ENCODE data around the gene PDE7B.
"Not testable (repeated sequence)": the region's sequence is repeated elsewhere in the genome, so short reads cannot be mapped to it uniquely, and the experiment has no call there.

The PDE7B gene

DNA sequence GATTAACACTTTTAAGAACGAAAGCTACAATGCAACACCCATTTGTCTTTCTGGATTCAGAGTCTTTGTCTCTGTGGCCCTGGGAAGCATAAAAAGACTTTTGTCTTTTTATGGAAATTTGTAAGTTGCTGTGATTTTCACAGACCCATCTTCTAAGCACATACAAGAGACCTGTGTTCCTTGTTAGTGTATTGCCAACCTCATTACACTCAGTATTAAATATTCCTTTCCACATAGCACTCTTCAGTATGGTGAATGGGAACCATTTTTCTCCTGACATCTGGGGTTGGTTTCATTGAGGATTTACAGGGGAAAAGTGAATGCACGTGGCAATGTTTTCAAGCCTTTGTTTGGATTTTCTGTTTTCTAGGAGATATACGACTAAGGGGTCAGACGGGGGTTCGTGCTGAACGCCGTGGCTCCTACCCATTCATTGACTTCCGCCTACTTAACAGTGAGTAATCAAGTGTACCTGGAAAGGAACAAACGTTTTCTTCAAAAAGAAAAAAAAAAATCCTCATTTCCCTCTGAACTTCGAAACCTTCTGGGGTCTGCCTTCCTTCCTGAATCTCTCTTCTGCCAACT, 257.0 kb downstream of the PDE7B start:
- DNase-seq (ENCODE audit: low read depth in 2 of 2), result no peak

DNA sequence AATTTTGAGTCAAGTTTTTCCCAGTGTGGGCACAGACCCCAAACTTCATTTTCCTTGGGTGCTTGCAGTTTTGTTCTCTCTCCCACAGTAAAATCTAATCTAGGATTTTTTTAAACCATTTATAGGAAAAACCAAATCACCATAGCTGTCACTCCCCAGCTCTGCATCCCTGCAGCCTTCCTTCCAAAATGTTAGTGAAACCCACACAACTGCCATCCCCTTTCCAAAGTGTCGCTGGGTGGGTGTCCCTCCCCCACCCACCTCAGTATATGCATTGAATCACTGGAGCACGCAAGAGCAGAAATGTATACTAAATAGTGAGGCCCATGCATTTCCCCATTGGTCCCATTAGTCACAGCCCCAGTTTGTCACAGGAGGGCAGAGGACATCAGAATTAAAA, 260.3 kb downstream of the PDE7B start:
- no peak for DNase-seq (ENCODE audit: low read depth in 2 of 2)

DNA sequence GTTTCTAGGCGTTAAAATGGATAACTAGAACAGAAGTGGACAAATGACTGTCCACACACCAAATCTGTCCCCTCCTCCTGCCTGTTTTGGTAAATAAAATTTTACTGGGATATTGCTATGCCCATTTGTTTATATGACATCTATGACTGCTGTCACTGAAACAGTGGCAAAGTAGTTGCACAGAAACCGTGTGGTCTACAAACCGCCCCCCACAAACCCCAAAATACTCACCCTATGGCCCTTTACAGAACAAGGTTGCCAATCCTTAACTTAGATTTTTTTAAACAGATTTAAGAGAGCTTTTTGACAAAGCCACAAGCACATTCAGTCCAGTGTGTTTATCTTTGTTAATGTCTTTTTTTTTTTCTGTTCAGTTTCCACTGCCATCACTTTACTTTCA, 260.8 kb downstream of the PDE7B start:
- no peak for DNase-seq (ENCODE audit: low read depth in 2 of 2)

DNA sequence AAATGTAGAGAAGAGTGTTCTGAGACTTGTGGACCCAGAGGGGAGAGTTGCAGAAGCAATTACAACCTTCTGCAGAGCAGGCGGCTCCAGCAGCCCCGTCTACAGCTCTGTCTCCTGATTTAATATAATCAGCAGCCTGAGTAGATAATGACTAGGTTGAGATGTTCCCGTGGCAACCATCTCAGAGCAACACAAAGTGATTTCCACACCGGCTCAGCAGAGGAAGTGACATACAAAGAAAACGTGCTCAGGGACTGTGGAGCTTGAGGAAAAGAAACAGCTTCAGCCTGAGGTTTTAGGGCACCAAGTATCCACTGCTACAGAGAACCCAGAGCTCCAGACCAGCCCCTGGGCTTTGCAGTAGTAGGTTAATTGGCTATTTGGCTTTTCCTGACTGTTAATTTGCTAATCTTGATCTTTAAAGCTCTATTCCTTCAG, 262.3 kb downstream of the PDE7B start:
- DNase-seq (ENCODE audit: low read depth in 2 of 2), result no peak

DNA sequence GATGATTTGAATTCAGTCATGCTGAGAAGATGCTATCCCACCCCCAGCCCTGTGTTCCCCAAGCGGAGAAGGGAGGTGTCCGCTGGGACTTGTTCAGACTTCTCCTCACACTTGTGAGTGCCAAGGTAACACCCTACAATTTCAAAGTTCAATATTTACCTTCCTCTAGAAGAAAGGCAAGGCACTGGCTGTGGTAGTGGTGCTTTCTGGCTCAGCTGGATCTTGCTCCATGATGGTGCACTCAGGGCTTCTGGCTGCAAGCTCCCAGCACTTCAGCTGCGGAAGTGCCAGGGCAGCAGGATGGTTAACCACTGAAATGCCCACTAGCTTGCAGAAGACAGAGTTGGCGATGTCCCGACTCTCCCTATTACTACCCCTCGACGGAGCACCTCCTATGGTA, 263.2 kb downstream of the PDE7B start:
- no peak for DNase-seq (ENCODE audit: low read depth in 2 of 2)

DNA sequence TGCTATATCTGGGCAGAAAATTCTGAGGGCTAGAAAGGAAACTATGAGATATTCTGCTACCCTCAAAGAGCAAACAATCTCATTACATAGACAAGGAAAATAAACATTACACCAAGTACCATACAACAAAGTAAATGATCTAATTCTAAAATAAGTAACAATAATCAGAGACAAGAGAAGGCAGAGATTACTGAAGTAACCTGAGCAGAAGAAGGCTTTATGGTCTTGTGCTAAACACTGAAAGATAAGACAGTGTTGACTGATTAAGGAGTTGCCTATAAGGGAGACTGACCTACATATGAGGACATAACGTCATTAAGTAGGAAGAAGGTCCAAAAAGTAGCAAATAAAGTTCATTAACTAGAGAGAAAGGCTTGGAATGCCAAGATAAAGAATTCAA, 264.4 kb downstream of the PDE7B start:
- DNase-seq (ENCODE audit: low read depth in 2 of 2), result no peak

DNA sequence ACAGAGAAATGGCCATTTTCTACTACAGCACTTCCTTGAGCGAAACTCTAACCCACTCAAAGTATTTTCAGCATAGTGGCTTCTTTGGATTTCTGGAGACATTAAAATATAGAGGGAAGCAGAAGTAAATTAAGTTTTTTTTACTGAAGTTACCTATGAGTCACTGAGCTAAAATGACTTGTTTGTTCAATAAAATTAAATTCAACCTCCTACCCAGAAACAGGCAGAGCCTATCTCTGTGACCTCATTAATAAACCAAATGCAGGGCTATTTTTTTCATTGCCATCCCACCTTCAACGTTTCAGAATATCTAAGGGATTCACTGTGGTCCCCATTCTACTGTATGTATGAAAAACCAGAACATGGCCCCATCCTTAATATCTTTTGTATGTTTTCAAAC, 265.6 kb downstream of the PDE7B start:
- no peak for DNase-seq (ENCODE audit: low read depth in 2 of 2)

DNA sequence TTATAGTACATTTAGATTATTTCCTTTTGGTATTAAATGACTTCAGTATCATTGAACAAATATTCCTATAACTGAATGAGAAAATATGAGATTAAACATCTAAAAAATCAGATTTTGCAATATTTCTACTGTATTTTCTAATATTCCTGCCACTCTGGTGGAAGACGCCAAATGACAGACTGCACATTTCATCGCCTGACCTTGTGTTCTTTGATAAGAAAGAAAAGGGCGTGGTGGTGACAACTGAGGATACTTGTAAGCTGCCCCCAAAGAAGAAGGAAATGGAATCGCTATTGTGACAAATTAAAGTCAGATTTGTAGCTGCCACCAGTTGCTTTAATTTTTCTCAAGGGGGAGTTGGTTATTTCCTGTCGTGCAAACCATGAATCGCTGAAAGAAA, 267.3 kb downstream of the PDE7B start:
- no peak for DNase-seq (ENCODE audit: low read depth in 2 of 2)

DNA sequence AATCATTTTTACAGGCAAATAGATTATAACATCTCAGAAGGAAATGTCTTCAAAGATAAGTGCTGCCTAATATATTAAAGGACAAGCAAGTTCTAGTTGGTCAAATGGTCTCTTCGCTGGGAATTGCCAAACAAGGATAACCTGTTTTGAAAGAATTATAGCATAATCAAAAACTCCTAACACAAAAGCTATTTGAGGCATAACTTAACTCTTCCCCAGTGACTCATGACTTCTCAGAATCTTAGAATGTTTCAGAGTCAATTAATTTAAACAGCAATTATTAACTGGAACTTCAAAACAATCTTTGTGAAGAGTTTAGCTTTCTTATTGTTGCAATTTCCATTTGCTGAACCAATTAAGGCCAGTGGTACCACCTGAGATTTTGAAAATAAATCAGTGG, 272.0 kb downstream of the PDE7B start:
- DNase-seq (ENCODE audit: low read depth in 2 of 2), result no peak

DNA sequence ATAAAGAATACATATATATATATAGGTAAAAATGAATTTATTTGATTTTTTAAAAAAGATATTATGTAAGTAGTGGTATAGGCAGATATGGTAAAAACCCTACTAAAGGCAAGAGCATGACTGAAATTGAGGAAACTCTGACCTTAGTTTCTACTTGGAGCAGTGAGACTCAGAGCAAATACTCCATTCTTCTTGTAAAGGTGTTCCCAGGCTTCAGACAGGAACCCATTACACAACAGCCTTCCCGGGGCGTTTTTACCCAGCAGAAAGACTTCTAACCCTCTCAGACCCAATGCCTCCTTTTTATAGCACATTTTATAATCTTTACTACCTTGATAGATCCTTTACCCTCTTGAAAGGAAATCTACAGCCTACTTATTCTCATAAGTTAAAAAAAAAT, 274.1 kb downstream of the PDE7B start:
- no peak for DNase-seq (ENCODE audit: low read depth in 2 of 2)

DNA sequence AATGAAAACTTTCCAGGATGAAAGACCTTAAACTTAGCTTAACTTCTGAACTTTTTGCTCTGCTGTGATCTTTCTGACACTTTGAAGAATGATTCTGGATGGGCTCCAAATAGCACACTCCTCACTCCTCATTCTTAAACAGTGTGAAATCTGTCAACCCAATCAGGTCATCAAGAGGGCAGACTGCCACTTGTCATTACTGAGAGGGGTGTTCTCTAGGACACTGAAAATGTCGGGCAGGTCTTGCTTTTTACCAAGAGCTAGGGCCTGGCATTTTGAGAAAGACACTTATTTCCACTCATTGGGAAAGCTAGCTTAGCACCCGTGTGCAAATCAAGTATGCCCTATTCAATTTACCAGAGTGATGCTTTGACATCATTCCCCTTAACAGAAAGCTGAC, 276.4 kb downstream of the PDE7B start:
- no peak for DNase-seq (ENCODE audit: low read depth in 2 of 2)

DNA sequence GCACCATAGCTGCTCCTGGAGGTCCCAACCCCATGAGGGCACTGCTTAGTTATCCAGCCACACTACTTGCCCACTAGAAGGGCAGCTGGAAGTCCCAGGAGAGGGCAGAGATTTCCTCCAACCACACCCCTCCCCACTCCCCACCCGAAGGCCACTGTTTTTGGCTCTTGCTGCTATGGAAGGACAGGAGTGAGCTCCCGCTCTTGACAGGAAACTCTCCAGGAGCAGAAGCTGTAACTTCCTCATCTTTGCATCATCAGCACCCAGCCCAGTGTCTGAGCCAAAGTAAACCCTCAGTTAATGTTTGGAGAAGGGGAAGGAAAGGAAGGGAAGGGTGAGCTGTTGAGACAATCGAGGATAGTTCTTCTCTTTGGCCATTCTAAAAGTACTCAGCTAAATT, 277.9 kb downstream of the PDE7B start:
- DNase-seq (ENCODE audit: low read depth in 2 of 2), result no peak

DNA sequence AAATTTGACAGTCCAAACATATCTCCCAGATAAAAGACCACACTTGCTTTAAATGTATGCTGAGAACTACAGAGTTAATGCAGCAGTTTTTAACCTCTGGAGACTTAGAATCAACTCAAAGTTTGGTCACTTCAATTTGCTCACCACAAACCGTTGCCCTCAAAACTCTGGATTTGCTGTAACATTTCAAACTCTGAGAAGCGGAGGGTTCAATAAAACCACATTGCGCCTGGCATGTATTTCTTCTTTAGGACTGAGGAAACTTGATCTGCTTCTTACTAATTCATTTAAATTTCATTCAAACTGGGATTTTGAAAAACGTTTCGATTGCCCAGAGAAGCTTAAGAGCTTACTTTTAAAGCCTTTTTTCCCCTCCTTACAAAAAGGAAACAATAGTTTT, 282.8 kb downstream of the PDE7B start:
- DNase-seq (ENCODE audit: low read depth in 2 of 2), result no peak

DNA sequence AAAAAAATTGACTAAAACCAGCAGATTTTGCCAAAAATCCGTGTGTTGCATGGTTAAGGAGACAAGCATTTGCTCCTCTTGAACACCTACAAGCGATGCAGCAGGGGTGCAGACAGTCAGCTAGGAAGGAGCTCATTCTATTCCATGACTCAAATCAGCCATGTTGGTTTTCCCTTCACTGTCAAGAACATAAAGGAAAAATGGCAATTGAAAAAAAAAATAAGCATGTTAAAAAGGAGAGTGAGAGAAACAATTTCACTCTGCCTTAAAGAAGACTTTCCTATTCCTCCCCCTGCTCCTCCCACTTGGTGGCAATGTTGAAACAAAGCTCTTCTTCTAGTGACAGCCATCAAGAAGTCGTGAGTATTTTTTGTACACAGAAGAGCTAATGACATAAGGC, 283.2 kb downstream of the PDE7B start:
- DNase-seq (ENCODE audit: low read depth in 2 of 2), result no peak

DNA sequence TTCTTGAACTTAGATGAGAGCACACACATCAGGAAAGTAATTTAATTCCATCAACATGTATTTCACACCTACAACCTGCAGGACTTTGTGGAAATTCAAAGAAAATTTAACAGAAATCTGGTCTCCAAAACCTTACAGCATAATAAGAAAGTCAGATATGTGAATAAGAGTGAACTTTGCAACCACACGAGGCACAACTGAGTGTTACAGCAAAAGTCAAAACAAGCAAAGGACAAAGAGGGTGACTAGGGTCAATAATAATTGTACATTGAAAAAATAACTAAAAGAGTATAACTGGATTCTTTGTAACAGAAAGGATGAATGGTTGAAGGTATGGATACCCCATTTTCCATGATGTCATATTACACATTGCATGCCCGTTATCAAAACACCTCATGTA, 284.8 kb downstream of the PDE7B start:
- no peak for DNase-seq (ENCODE audit: low read depth in 2 of 2)

DNA sequence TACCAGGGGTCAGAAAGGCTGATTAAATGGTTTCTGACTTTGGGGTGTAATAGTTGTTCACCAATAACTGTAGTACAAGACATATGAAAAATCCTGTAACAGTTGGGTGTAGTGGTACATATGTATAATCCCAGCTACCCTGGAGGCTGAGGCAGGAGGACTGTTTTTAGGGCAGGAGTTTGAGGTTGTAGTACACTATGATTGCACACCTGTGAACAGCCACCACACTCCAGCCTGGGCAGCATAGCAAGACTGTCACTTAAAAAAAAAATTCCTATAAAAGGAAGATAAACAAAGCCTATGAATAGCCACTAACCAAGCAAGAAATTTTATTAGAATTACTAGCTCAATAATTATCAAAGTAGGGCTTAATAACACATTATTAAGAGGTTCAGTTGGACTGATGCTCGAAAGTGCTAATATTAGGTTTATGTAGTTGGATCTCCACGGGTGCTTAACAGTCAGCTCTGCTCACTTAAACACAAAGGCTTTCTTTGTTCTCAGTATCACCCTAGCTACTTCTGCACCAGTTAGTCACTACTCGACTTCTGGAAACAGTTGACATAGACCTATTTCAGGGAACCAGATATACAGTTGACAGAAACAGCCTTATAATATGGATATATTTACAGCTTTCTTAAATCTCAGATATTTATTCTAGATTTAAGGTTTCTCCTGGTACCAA, 285.6 kb downstream of the PDE7B start:
- no peak for DNase-seq (ENCODE audit: low read depth in 2 of 2)

DNA sequence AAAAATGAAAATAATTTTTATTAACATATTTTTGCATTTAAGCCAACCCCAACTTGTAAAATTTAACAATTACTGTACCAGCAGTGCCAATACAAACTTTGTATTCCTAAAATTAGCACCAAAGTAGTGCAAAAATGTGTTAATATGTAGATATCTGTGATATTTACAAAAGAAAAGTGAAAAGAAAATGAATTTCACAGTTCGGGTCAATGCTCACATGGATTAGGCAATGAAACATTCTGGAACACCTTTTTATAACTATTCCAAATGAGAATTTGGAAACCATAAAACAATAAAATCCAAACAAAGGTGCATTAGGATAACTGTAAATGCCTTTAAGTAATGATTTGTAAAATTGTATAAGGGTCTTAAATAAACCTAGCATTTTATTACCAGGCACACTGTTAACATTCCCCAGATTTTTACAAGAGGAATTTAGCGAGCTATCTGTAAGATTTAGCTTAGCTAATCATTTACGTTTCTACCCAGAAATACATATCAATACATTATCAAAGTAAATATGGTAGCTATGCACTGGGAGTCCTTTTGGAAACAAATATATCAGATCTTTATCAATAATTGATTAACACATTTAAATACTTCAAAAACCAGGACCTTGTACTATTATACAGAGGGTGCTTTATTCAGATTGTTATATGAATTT, 286.4 kb downstream of the PDE7B start:
- DNase-seq (ENCODE audit: low read depth in 2 of 2), result no peak

DNA sequence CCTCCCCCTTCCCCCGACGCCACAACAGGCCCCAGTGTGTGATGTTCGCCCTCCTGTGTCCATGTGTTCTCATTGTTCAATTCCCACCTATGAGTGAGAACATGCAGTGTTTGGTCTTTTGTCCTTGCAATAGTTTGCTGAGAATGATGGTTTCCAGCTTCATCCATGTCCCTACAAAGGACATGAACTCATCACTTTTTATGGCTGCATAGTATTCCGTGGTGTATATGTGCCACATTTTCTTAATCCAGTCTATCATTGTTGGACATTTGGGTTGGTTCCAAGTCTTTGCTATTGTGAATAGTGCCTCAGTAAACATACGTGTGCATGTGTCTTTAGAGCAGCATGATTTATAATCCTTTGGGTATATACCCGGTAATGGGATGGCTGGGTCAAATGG, 287.6 kb downstream of the PDE7B start:
- DNase-seq (ENCODE audit: low read depth in 2 of 2), result not testable (repeated sequence)

DNA sequence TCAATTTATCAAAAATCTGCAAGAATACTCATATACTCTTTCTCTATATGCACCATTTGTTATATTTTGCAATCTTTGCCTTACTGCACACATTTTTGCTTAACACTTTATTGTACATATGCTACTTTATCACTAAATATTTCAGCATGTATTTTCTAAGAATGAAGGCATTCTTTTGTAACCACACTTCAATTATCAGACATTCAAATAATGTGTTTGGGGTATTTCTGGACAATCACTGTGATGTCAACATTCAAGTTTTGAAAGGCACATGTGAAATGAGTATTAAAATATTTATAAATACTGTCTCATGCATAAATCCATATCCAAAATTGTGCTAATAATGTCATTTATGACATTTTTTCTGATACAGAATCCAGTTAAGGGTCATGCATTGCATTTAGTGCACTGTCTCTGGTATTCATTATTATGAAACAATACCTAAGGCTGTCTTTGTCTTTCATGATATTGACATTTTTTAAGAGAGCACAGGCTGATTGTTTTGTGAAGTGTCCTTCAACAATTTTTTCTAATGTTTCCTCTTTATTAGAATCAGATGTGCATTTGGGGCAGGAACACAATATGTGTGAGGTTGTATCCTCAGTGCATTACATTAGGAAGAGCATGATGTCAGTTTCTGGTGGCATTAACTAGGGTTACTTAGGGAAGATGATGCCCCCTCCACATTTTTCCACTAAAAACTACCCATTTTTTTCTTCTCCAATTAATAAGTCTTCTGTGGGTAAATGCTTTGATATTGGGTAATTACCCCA, 292.9 kb downstream of the PDE7B start:
- no peak for DNase-seq (ENCODE audit: low read depth in 2 of 2)

DNA sequence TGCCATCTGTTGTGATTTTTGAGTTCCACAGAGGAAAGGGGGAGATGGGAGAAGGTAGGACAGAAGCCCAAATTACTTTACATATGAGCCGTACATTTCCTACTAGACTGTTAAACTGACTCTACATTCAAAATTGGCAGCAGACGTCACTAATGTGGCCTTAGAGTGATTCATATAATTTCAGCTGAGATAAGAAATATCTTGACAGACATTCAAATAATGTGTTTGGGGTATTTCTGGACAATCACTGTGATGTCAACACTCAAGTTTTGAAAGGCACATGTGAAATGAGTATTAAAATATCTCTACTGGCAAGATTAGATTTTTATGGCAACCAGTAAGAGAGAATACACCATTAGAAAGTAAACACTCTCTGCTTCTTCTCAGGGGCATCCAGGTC, 294.6 kb downstream of the PDE7B start:
- DNase-seq (ENCODE audit: low read depth in 2 of 2), result no peak

DNA sequence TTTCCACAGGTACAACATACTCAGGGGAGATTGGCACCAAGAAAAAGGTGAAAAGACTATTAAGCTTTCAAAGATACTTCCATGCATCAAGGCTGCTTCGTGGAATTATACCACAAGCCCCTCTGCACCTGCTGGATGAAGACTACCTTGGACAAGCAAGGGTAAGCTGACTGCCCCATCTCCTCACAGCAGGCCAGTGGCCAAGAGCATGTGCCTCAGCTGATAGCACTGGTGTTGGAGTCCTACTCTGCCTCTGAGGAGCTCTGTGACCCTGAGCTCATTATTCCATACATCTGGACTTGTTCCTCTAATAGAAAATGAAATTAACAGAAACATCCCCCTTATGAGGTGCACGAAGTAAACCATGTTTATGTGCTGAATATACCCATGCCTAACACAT, 295.8 kb downstream of the PDE7B start:
- DNase-seq (ENCODE audit: low read depth in 2 of 2), result no peak

DNA sequence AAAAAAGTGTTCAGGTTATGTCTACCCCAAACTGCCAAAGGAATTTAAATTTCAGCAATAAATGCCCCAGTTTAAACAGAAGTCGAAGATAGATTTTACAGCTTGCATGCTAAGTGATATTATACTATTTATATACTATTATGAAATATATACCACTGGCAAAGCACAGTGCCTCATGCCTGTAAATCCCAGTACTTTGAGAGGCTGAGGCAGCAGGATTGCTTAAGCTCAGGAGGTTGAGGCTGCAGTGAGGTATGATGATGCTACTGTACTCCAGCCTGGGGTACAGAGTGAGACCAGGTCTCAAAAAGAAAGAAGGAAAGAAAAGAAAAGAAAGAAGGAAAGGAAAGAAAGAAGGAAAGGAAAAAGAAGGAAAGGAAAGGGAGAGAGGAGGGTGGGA, 296.6 kb downstream of the PDE7B start:
- DNase-seq (ENCODE audit: low read depth in 2 of 2), result no peak

DNA sequence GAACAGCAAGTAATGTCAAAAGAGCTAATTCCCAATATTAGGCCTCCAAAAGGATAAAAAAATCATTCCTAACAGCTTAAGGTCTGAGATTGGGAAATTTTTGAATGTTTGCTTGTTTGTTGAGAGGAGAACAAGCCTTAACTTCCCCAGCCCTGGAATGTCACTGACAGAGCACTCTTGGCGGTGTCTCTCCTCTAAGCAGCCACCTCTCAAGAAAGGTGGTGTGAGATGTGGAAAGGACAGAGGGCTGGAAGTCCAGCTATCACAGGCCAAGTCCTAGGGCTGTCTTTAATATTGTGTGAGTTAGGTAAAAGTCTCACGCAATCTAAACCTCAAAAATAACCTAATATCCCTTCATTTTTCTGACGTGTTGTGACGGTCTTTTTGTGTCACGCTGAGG, 297.0 kb downstream of the PDE7B start:
- DNase-seq (ENCODE audit: low read depth in 2 of 2), result no peak

All from stimulated activated CD8-positive, alpha-beta memory T cell treated with anti-CD3 and anti-CD28 coated beads, Interleukin-2, amount 100 ng/mL, for 1 hour (primary cell).